Stimulated activated naive B cell treated with anti-CD40 and anti-IgM and Interleukin-4, amounts not matched to agents 10 μg/mL and 1 μg/mL and 100 μg/mL, for 72 hours (primary cell): ENCODE results near the gene NCKAP5.

Experiments
- ATAC-seq, 2 donors: fragments of 150-1000 bp; cut with Tn5 transposase; replicated peaks; 2 replicates each; pipeline ENCODE4 v1.10.0; 2021; ENCODE audit warnings: moderate library complexity in 1 of 2
- DNase-seq: peaks from one replicate; pipeline ENCODE4 v3.0.0; 2021
- H3K27ac Mint-ChIP-seq: one replicate; pipeline ENCODE4 v1.8.0; 2022; ENCODE audit warnings: mild to moderate bottlenecking, mixed read lengths
- H3K27me3 Mint-ChIP-seq, 2 donors: one replicate each; pipeline ENCODE4 v1.8.0; 2022; ENCODE audit warnings: mixed read lengths in 2 of 2
- H3K36me3 Mint-ChIP-seq, 2 donors: one replicate each; pipeline ENCODE4 v1.8.0; 2022; ENCODE audit warnings: mixed read lengths in 2 of 2, mild to moderate bottlenecking in 1 of 2
- H3K4me1 Mint-ChIP-seq, 2 donors: one replicate each; pipeline ENCODE4 v1.8.0; 2022; ENCODE audit warnings: mixed read lengths in 2 of 2, mild to moderate bottlenecking in 1 of 2
- H3K4me3 Mint-ChIP-seq, 2 donors: one replicate each; pipeline ENCODE4 v1.8.0; 2022; ENCODE audit warnings: mild to moderate bottlenecking in 2 of 2, mixed read lengths in 2 of 2, moderate library complexity in 1 of 2
- H3K9me3 Mint-ChIP-seq, 2 donors: one replicate each; pipeline ENCODE4 v1.8.0; 2022; ENCODE audit warnings: mixed read lengths in 2 of 2, mild to moderate bottlenecking in 1 of 2

Gene NCKAP5

GRCh38 chr2:132971310-132972061 is 596.8 kb downstream of the NCKAP5 start:
- no peak overlapping the region for H3K27ac Mint-ChIP-seq
- no peaks in the 10 kb centered on the region for H3K4me1 Mint-ChIP-seq
- H3K36me3 Mint-ChIP-seq = no peaks in the 10 kb centered on the region
- ATAC-seq (no peak), DNase-seq (no peak)
- peaks cover 0 to 5% of the 10 kb centered on the region in 2 donors for H3K27me3 Mint-ChIP-seq
- H3K4me3 Mint-ChIP-seq = no peak overlapping the region
- peaks cover 0 to 4% of the 10 kb centered on the region in 2 donors for H3K9me3 Mint-ChIP-seq

DNA sequence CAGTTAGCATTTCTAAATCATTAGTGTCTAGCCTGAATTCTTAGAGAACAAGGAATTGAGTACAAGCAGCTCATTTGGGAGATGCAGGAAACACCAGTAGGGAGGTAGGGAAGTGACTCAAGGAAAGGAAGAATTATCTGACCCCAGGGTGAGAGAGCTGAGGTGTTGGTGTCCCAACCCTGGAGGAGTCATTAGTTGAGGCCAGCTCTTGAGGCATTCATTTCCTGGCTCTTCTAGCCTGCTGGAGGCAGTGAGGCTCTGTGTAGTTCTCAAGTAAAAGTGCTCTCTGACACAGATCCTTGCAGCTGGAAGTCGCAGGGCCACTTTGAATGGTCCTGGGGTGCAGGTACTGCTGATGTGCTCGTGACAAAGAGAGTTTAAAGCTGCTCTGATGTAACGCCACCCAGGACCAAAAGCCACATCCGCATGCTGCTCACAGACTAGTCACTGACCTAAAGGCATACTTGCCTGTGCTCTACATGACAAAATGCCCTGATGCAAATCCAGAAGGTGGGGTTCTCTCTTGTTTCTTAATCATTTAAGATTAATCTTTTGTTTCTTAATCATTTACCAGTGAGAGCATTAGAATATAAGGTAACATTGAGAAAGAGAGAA is 598.8 kb downstream of the NCKAP5 start:
- ATAC-seq (no peak), DNase-seq (no peak)
- no peak overlapping the region for H3K27ac Mint-ChIP-seq
- peaks cover 0 to 3% of the 10 kb centered on the region in 2 donors for H3K9me3 Mint-ChIP-seq
- H3K4me1 Mint-ChIP-seq = no peaks in the 10 kb centered on the region
- no peaks in the 10 kb centered on the region for H3K36me3 Mint-ChIP-seq
- no peak overlapping the region for H3K4me3 Mint-ChIP-seq
- H3K27me3 Mint-ChIP-seq = peaks cover 0 to 5% of the 10 kb centered on the region in 2 donors

- ATAC-seq (no peak), DNase-seq (no peak)
- H3K4me1 Mint-ChIP-seq = no peaks in the 10 kb centered on the region
- H3K9me3 Mint-ChIP-seq = peaks cover 0 to 3% of the 10 kb centered on the region in 2 donors
- H3K4me3 Mint-ChIP-seq = no peak overlapping the region
- H3K27me3 Mint-ChIP-seq = peaks cover 0 to 5% of the 10 kb centered on the region in 2 donors
- no peaks in the 10 kb centered on the region for H3K36me3 Mint-ChIP-seq
- no peak overlapping the region for H3K27ac Mint-ChIP-seq
Observed at GRCh38 chr2:132965460-132965859, 602.8 kb downstream of the NCKAP5 start.

- peaks cover 0 to 10% of the 10 kb centered on the region in 2 donors for H3K27me3 Mint-ChIP-seq
Observed at GRCh38 chr2:132963161-132963560, 605.1 kb downstream of the NCKAP5 start.

DNA sequence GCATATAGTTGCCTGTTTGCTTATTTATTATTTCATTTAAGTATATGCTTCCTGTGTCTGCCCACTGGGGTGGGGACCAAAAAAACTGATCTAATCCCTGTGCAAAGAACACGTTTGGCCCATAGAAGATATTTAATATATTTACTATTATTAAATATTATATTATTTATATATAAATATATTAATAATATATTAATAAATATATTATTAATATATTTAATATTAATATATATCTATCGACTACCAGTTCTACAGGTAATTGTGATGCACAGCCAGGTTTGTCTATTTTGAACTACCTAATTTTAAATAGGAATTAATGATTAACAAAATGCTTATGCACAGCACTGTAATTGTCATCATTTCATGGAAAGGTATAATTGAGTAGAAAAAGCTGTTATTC is 609.4 kb downstream of the NCKAP5 start:
- no peaks in the 10 kb centered on the region for H3K36me3 Mint-ChIP-seq

More at GRCh38 chr2:132963161-132963560, 605.1 kb downstream of the NCKAP5 start:
- ATAC-seq (no peak), DNase-seq (no peak)
- Mint-ChIP-seq H3K27ac (no peak overlapping the region), H3K9me3 (peaks cover 0 to 3% of the 10 kb centered on the region in 2 donors), H3K4me3 (no peak overlapping the region), H3K36me3 (no peaks in the 10 kb centered on the region), H3K4me1 (no peaks in the 10 kb centered on the region)

DNA sequence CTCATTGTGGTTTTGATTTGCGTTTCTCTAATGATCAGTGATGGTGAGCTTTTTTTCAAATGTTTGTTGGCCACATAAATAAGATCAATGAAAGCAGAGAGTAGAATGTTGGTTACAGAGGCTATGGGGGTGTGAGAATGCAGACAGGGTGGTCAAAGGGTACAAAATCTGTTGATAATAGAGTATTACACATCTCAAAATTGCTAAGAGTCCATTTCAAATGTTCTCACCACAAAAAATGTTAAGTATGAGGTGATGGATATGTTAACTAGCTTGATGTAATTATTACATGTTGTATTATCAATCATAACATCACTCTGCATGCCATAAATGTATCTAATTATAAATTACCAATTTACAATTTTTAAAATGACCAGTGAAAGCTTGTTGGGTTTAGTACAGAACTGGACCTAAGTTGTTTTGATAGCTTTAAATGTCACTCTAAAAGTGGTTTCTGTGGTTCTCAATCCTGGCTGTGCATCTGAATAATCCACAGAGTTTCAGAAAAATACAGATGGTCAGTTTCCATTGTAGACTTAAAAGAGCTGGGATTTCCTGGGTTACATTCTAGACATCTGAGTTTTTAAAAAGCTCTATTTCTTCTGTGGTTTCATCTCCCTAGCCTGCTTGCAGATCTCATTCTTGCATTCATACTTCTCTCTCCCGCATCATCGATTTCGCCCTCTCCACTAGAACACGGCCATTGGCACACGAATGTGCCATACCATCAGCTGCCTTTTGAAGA is 612.2 kb downstream of the NCKAP5 start:
- Mint-ChIP-seq H3K4me3 (no peak overlapping the region), H3K27ac (no peak overlapping the region), H3K9me3 (peaks cover 2 to 5% of the 10 kb centered on the region in 2 donors), H3K4me1 (peaks cover 0 to 8% of the 10 kb centered on the region in 2 donors), H3K36me3 (no peaks in the 10 kb centered on the region), H3K27me3 (peaks cover 0 to 5% of the 10 kb centered on the region in 2 donors)
- DNase-seq (no peak), ATAC-seq (no peak)

More for the DNA sequence above, 609.4 kb downstream of the NCKAP5 start:
- H3K9me3 Mint-ChIP-seq = peaks cover 2 to 5% of the 10 kb centered on the region in 2 donors
- no peak overlapping the region for H3K27ac Mint-ChIP-seq
- DNase-seq (no peak), ATAC-seq (no peak)
- H3K27me3 Mint-ChIP-seq = peaks cover 0 to 5% of the 10 kb centered on the region in 2 donors
- no peak overlapping the region for H3K4me3 Mint-ChIP-seq
- peaks cover 0 to under 1% of the 10 kb centered on the region in 2 donors for H3K4me1 Mint-ChIP-seq

GRCh38 chr2:132953771-132954170 is 614.5 kb downstream of the NCKAP5 start:
- ATAC-seq = peak; percentile 87 to 90
- Mint-ChIP-seq H3K27me3 (no peaks in the 10 kb centered on the region), H3K27ac (no peak overlapping the region), H3K4me3 (no peak overlapping the region), H3K4me1 (peaks cover 0 to 8% of the 10 kb centered on the region in 2 donors), H3K36me3 (no peaks in the 10 kb centered on the region), H3K9me3 (peaks cover 2 to 5% of the 10 kb centered on the region in 2 donors)
- DNase-seq = peak; percentile 1

- Mint-ChIP-seq H3K4me1 (peaks cover 0 to 8% of the 10 kb centered on the region in 2 donors), H3K27me3 (no peaks in the 10 kb centered on the region), H3K4me3 (no peak overlapping the region), H3K36me3 (no peaks in the 10 kb centered on the region), H3K9me3 (peaks cover 0 to 4% of the 10 kb centered on the region in 2 donors), H3K27ac (no peak overlapping the region)
- no peak for DNase-seq
- ATAC-seq = no peak
Observed at GRCh38 chr2:132951008-132951714, 617.1 kb downstream of the NCKAP5 start.

- Mint-ChIP-seq H3K4me1 (peaks cover 0 to 8% of the 10 kb centered on the region in 2 donors), H3K27ac (no peak overlapping the region), H3K9me3 (peaks cover 0 to 5% of the 10 kb centered on the region in 2 donors), H3K27me3 (no peaks in the 10 kb centered on the region), H3K36me3 (no peaks in the 10 kb centered on the region), H3K4me3 (no peak overlapping the region)
- ATAC-seq = peak; percentile 38 to 51
- no peak for DNase-seq
Observed at GRCh38 chr2:132949108-132949507, 619.2 kb downstream of the NCKAP5 start.

DNA sequence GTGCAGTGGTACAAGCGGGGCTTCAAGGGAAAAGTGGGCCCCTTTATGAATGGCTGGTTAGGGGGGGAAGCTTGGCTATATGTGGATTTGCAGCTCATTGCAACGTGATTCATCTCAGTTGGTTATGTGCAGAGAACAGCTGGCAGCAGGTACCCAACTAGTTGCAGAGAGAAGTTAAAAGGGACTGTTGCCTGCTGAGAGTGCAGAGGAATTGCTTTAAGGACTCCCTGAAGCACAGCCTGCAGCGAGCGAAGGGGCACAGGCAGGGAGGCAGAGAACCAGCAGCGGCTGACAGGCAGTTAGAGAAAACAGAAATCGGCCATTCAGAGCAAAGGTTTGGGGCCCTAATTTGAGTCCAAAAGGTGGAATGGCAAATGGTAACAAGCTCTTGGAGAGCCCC is 620.1 kb downstream of the NCKAP5 start:
- Mint-ChIP-seq H3K4me3 (no peak overlapping the region), H3K36me3 (no peaks in the 10 kb centered on the region), H3K9me3 (peaks cover 0 to 7% of the 10 kb centered on the region in 2 donors), H3K27me3 (no peaks in the 10 kb centered on the region), H3K27ac (no peak overlapping the region), H3K4me1 (peaks cover 0 to under 1% of the 10 kb centered on the region in 2 donors)
- DNase-seq (no peak), ATAC-seq (no peak)

- Mint-ChIP-seq H3K9me3 (peaks cover 0 to 7% of the 10 kb centered on the region in 2 donors), H3K4me3 (no peak overlapping the region), H3K36me3 (no peaks in the 10 kb centered on the region), H3K27me3 (no peaks in the 10 kb centered on the region), H3K4me1 (no peaks in the 10 kb centered on the region), H3K27ac (no peak overlapping the region)
- no peak for ATAC-seq
- DNase-seq = no peak
Observed at GRCh38 chr2:132943829-132944228, 624.4 kb downstream of the NCKAP5 start.

GRCh38 chr2:132941296-132942020 is 626.8 kb downstream of the NCKAP5 start:
- Mint-ChIP-seq H3K4me3 (no peak overlapping the region), H3K4me1 (peaks cover 0 to 6% of the 10 kb centered on the region in 2 donors), H3K27me3 (no peaks in the 10 kb centered on the region), H3K9me3 (peaks cover 0 to 4% of the 10 kb centered on the region in 2 donors), H3K27ac (no peak overlapping the region), H3K36me3 (no peaks in the 10 kb centered on the region)
- ATAC-seq = no peak
- DNase-seq = no peak

- Mint-ChIP-seq H3K4me1 (peaks cover 0 to 6% of the 10 kb centered on the region in 2 donors), H3K27me3 (no peaks in the 10 kb centered on the region), H3K4me3 (no peak overlapping the region), H3K9me3 (peaks cover 0 to 2% of the 10 kb centered on the region in 2 donors), H3K36me3 (no peaks in the 10 kb centered on the region), H3K27ac (no peak overlapping the region)
- DNase-seq = no peak
- no peak for ATAC-seq
Observed at GRCh38 chr2:132937629-132938028, 630.6 kb downstream of the NCKAP5 start.
